Stimulated activated naive CD4-positive, alpha-beta T cell treated with Interleukin-2 at 50 U/mL for 16 hours (primary cell): Measurements from ENCODE around the gene YPEL1.
"Not testable (repeated sequence)": the region's sequence is repeated elsewhere in the genome, so short reads cannot be mapped to it uniquely, and the experiment has no call there.

Source experiments
- DNase-seq: peaks from one replicate; lab custom pipeline; 2025; lab: John Stamatoyannopoulos, UW

Gene YPEL1

GRCh38 chr22:21699643-21700042, 36.0 kb downstream of the YPEL1 start:
- no peak for DNase-seq

- no peak for DNase-seq
These were observed 36.9 kb downstream of the YPEL1 start for GRCh38 chr22:21698430-21699329.

GRCh38 chr22:21697880-21698279, 37.7 kb downstream of the YPEL1 start:
- no peak for DNase-seq

GRCh38 chr22:21697021-21697771, 38.4 kb downstream of the YPEL1 start:
- no peak for DNase-seq

GRCh38 chr22:21696115-21696514, 39.5 kb downstream of the YPEL1 start:
- no peak for DNase-seq

- no peak for DNase-seq
These were observed 40.0 kb downstream of the YPEL1 start for GRCh38 chr22:21695430-21696085.

GRCh38 chr22:21694795-21695429, 40.7 kb downstream of the YPEL1 start:
- DNase-seq: no peak

GRCh38 chr22:21694394-21694793, 41.2 kb downstream of the YPEL1 start:
- DNase-seq: no peak

- DNase-seq: no peak
These were observed 41.6 kb downstream of the YPEL1 start for GRCh38 chr22:21693999-21694341.

GRCh38 chr22:21693333-21693998, 42.1 kb downstream of the YPEL1 start:
- no peak for DNase-seq

GRCh38 chr22:21692856-21693255, 42.7 kb downstream of the YPEL1 start:
- not testable (repeated sequence) for DNase-seq

- DNase-seq: no peak
These were observed 43.8 kb downstream of the YPEL1 start for GRCh38 chr22:21691816-21692215.

- no peak for DNase-seq
These were observed 45.2 kb downstream of the YPEL1 start for GRCh38 chr22:21690401-21690801.

GRCh38 chr22:21688706-21689381, 46.8 kb downstream of the YPEL1 start:
- DNase-seq: no peak

- DNase-seq: no peak
These were observed 47.3 kb downstream of the YPEL1 start for GRCh38 chr22:21688341-21688705.

- no peak for DNase-seq
These were observed 47.8 kb downstream of the YPEL1 start for GRCh38 chr22:21687685-21688259.

GRCh38 chr22:21686634-21687393, 48.8 kb downstream of the YPEL1 start:
- DNase-seq: no peak

- no peak for DNase-seq
These were observed 49.4 kb downstream of the YPEL1 start for GRCh38 chr22:21686193-21686608.

- DNase-seq: no peak
These were observed 50.5 kb downstream of the YPEL1 start for GRCh38 chr22:21685164-21685513.

GRCh38 chr22:21684492-21685163, 51.0 kb downstream of the YPEL1 start:
- no peak for DNase-seq
